IMR-90 (cell line): ENCODE measurements around the gene SRSF3.

Experiments used
- CEBPB ChIP-seq: IDR thresholded peaks from 2 replicates; pipeline ENCODE4 v1.6.1; 2012; ENCODE audit warnings: low read depth, low read length, improper control_type of control experiment
- CTCF ChIP-seq: conservative IDR thresholded peaks from 2 replicates; pipeline ENCODE4 v1.5.1; 2012; ENCODE audit warnings: mild to moderate bottlenecking, low read depth, low read length, improper control_type of control experiment
- ELK1 ChIP-seq: fragments of 150-350 bp; IDR thresholded peaks from 2 replicates; pipeline ENCODE4 v1.6.1; 2016; ENCODE audit warnings: low read depth, mild to moderate bottlenecking, low read length, moderate library complexity, borderline replicate concordance
- MAFK ChIP-seq: IDR thresholded peaks from 2 replicates; pipeline ENCODE4 v1.6.1; 2012; ENCODE audit warnings: low read depth, low read length, improper control_type of control experiment
- MAZ ChIP-seq: IDR thresholded peaks from 2 replicates; pipeline ENCODE4 v1.6.1; 2012; ENCODE audit warnings: low read depth, mild to moderate bottlenecking, low read length, improper control_type of control experiment, moderate library complexity, borderline replicate concordance
- MXI1 ChIP-seq: IDR thresholded peaks from 2 replicates; pipeline ENCODE4 v1.6.1; 2012; ENCODE audit warnings: low read depth, mild to moderate bottlenecking, low read length, moderate library complexity, borderline replicate concordance
- POLR2A ChIP-seq: IDR thresholded peaks from 2 replicates; pipeline ENCODE4 v1.6.1; 2012; ENCODE audit warnings: mild to moderate bottlenecking, low read depth, low read length
- RCOR1 ChIP-seq: IDR thresholded peaks from 2 replicates; pipeline ENCODE4 v1.6.1; 2012; ENCODE audit warnings: mild to moderate bottlenecking, low read length, improper control_type of control experiment; ENCODE audit not compliant: insufficient replicate concordance
- RFX5 ChIP-seq: IDR thresholded peaks from 2 replicates; pipeline ENCODE4 v1.8.0; 2012; ENCODE audit warnings: low read depth, mild to moderate bottlenecking, low read length, moderate library complexity
- SMC3 ChIP-seq: fragments of 150-350 bp; IDR thresholded peaks from 2 replicates; pipeline ENCODE4 v1.6.1; 2016; ENCODE audit warnings: low read depth, mild to moderate bottlenecking, antibody characterized with exemption, low read length, moderate library complexity
- USF2 ChIP-seq: fragments of 150-350 bp; IDR thresholded peaks from 2 replicates; pipeline ENCODE4 v1.6.1; 2017; ENCODE audit warnings: mild to moderate bottlenecking, antibody characterized with exemption, low read length, low read depth

DNA sequence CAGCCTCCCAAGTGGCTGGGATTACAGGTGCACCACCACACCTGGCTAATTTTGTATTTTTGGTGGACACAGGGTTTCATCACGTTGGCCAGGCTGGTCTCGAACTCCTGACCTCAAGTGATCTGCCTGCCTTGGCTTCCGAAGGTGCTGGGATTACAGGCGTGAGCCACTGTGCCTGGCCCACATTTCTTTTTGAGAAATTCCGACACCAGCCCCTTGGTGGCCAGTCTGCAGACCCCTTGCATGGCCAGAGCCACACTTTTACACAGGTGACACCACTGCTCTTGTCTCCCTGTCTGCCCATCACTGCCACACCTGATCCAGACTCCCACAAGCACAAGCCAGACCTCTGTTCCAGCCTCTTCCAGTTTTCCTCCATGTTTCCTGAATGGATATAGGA is 33.0 kb downstream of the SRSF3 start:
- TF ChIP-seq CTCF (no peak), POLR2A (no peak), MAFK (no peak), SMC3 (no peak), USF2 (no peak), CEBPB (no peak), MAZ (no peak), RCOR1 (no peak), ELK1 (no peak), RFX5 (no peak), MXI1 (no peak)
